ENCODE measurements around the gene TNFRSF13B.
"Not testable (repeated sequence)": the region's sequence is repeated elsewhere in the genome, so short reads cannot be mapped to it uniquely, and the experiment has no call there.

TNFRSF13B gene

DNA sequence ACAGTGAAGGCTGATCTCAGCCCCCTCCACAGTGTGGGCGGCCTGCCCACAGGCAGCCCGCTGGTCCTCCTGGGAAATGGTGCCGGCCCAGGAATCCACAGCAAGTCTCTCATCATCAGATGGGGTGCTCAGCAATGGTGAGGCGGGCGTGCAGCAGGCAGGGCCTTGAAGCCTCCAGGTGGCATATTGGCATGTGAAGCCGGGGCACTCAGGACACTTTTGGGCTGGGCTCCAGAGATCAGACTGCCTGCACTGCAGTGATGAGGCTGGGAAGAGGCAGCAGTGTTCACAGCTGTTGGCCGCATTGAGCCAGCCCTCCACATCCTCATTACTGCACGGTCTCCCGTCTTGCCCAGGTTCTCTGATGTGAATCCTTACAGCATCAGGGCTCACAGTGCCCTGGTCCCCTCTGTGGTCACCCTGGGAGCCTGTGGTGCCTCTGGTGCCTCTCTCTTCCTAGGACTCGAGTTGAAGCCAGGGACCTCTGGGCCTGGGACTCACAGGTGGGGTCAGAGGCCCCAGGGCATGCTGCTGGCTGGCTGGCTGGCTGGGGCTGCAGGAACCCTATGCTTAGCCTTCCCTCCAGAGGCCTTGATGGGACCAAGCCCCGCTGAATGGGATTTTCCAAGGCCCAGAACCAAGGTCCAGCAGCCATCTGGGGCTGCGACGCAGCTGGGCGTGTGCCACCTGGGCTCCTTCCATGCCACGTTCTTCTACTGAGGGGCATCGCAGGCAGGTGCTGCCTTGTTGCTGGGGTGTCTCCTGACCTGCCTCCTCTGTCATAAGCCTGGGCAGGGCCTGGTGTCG lies 48.6 kb downstream of the TNFRSF13B start:
- in situ Hi-C loops (cut with HindIII; ENCODE audit: low pct_ligation_motif_present, low pct_unique_long_range_greater_than_20kb, low sequenced_read_pairs) = no loop called here
- no peak for DNase-seq

DNA sequence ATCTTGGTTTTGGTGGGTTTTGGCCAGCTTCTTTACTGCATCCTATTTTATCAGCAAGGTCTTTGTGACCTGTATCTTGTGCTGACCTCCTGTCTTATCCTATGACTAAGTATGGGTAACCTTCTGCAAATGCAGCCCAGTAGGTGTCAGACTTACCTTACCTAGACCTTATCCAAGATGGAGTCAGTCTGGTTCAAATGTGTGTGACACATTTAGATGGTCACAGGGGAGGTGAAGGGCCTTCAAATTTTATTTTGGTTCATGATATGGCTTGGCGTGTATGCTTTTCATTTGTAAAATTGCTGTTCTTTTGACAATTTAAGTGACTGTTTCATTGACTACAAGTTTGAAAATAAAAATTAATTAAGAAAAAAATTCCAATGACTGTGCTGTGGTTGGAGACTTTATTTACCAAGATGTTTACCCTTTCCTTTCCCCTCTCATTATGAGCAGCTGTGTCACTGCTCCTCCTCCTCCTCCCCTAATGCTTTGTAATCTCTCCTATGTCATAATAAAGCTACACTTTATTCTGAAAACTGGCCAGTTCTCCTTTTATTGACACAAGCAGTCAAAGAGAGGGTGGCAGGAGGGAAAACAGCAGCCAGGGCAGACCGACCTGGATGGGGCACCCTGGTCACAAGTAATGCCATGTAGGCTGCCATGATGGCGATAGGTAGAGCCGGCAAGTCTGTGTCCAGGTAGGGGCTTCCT lies 49.4 kb downstream of the TNFRSF13B start:
- in situ Hi-C loops (cut with HindIII; ENCODE audit: low pct_ligation_motif_present, low pct_unique_long_range_greater_than_20kb, low sequenced_read_pairs) = no loop called here
- DNase-seq = peak; percentile 23

DNA sequence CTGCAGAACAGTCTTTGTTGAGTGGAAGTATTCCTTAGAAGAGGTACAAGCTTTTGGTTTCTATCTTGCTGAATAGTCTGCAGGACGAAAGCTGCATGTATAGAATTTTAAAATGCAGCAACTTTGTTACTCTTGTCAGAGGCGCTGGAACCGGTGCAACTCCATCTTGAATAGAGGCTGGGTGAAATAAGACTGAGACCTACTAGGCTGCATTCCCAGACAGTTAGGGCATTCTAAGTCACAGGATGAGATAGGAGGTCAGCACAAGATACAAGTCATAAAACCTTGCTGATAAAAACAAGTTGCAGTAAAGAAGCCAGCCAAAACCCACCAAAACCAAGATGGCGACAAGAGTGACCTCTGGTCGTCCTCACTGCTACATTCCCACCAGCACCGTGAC lies 50.5 kb downstream of the TNFRSF13B start:
- DNase-seq; in situ Hi-C loops (cut with HindIII; ENCODE audit: low pct_ligation_motif_present, low pct_unique_long_range_greater_than_20kb, low sequenced_read_pairs): not testable (repeated sequence)

DNA sequence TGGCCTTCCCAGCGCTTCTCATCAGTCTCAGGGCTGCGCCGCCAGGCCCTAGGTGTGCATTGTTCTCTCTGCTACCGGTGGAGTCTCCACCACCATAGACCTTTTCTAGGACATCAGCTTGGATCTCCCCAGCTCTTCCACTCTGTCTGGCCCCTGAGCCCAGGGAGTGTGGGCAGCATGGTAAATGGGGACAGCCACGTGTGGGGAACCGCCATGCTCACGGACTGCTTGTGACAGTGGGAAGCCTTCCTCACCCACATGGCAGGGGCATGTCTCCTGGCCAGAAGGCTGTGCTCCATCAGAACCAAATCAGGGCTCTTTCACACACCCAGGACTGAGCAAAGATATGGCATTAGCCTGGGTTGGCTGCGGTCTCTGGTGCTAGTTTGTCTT lies 51.3 kb downstream of the TNFRSF13B start:
- DNase-seq = no peak
- in situ Hi-C loops (cut with HindIII; ENCODE audit: low pct_ligation_motif_present, low pct_unique_long_range_greater_than_20kb, low sequenced_read_pairs) = no loop called here

DNA sequence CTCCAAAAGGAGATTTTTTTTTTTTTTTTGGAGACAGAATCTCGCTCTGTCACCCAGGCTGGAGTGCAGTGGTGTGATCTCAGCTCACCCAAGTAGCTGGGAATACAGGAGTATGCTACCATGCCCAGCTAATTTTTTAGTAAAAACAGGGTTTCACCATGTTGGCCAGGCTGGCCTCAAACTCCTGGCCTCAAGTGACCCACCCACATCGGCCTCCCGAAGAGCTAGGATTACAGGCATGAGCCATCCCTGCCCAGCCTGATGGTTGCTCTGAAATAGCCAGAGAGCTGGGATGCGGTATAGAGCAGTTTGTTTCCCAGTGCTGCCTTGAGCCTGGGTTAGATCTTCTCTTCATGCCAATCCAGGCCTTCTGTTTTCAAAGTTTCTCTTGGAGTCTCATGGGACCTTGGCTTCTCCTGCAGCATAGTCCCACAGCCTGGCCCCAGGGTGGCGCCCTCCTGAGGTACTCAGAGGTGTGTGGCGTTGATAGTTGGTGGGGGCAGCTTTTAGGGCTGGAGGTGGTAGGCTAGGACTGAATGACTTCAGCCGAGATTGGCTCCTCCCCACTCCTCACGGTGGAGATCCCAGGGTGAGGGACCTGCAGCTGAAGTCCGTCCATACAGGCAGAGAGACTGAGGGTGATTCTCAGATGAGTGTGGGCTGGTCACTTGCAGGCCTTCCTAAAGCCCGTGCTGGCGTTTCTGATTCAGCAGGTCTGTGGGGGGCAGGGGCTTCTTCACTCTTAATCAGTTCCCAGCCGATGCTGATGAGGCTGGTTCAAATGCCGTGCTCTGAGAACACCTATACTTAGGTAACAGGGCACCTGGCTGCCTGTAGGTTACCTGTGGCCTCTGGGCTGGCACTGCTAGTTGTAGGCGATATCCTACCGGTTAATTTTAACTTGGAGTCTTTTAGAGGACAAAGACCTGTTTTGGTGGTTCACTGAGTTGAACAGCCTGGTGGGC lies 52.0 kb downstream of the TNFRSF13B start:
- in situ Hi-C loops (cut with HindIII; ENCODE audit: low pct_ligation_motif_present, low pct_unique_long_range_greater_than_20kb, low sequenced_read_pairs) = no loop called here
- DNase-seq = no peak

DNA sequence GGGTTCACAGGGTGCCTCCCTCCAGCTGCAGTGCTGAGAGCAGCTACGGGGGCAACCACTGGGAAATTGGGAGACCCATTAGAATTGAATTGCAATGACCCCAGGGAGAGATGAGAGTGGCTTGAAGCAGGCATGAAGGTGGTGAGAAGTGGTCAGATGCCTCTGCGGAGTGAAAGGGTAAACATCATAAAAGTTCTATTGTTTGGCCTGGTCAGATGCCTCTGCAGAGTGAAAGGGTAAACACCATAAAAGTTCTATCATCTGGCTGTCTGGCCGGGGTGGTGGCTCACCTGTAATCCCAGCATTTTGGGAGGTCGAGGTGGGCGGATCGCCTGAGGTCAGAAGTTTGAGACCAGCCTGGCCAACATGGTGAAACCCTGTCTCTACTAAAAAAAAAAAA lies 53.5 kb downstream of the TNFRSF13B start:
- in situ Hi-C loops (cut with HindIII; ENCODE audit: low pct_ligation_motif_present, low pct_unique_long_range_greater_than_20kb, low sequenced_read_pairs) = no loop called here
- no peak for DNase-seq

DNA sequence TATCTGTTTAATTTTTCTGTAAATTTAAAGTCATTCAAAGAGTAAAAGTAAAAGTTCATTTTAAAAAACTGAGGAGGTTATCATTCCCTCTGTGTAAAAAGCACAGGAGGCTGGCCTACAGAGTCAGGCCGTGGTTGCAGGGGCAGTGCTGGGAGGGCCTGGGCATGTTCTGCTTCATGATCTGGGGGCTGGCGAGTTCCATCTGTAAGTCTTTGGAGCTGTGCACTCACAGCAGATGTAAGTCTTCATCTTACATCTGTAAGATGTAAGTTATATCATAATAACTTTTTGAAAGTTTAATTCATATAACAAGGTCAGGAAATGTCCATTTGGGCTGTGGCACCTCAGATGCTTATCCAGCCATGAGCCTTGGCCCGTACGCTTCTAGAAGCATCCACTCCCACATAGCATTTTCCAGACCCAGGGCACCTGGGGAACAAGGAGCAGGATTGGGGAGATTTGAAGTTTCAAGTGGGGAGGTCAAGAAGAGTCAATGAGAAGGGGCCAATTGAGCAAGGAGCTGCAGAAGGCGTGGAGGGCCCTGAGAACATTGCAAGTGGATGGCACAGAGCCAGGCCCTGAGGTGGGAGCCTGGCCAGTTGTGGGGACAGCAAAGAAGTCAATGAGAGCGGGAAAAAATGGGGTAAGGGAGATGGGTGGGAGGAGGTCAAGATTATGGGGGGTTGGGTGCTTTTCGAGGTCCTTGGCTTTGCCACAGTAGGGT lies 54.1 kb downstream of the TNFRSF13B start:
- in situ Hi-C loops (cut with HindIII; ENCODE audit: low pct_ligation_motif_present, low pct_unique_long_range_greater_than_20kb, low sequenced_read_pairs) = no loop called here
- no peak for DNase-seq

DNA sequence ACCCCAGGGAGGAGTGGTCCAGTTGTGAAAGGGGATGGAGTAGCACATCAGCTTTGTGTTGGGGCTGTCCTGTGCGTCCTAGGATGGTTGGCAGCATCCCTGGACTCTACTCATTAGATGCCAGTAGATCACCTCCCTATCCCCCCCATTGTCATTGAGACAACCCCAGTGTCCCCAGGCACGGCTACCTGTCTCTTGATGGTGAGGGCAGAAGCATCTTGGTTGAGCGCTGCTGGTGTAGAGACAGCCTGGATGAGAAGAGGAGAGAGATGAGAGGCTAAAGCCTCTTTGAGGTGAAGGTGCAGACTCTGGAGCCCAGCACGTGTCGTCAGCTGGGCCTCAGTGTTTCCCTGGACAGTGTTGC lies 55.4 kb downstream of the TNFRSF13B start:
- no peak for DNase-seq
- in situ Hi-C loops (cut with HindIII; ENCODE audit: low pct_ligation_motif_present, low pct_unique_long_range_greater_than_20kb, low sequenced_read_pairs) = no loop called here

DNA sequence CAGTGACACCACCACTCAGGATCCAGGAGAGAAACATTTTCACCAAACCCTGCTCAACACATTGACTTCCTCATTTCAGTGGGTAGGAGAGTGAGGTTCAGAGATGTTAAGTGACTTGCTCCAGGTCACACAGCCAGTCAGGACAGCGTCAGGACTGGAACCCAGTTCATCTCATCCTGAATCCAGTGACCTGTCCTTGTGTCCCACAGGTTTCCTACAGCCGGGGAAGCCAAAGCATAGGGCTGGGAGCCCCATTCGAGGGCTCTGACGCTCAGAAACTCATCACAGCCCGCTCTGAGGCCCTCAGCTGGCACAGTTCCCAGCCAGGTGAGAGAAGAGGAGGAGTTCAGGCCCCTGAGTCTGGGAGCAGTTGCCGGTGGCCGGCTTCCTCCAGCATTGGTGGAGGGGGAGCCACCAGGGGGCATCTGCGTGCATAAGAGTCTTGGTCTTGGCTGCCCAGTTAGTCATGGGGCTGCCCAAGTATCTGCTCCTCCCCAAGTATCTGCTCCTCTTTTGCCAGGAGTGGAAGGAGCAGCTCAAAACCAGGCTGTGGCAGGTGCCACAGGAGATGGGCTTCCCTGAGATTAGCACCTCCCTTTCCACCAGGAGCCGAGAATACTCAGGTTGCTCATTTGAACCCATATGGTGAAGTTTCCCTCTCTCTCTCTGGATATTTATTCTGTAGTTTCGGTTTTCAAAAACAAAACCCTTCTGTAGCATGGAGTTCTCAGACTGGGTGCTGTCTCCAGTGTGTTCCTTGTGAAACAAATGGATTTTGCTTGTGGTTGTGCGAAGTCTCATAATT lies 56.0 kb downstream of the TNFRSF13B start:
- DNase-seq = peak; percentile 65
- in situ Hi-C loops (cut with HindIII; ENCODE audit: low pct_ligation_motif_present, low pct_unique_long_range_greater_than_20kb, low sequenced_read_pairs) = no loop called here

DNA sequence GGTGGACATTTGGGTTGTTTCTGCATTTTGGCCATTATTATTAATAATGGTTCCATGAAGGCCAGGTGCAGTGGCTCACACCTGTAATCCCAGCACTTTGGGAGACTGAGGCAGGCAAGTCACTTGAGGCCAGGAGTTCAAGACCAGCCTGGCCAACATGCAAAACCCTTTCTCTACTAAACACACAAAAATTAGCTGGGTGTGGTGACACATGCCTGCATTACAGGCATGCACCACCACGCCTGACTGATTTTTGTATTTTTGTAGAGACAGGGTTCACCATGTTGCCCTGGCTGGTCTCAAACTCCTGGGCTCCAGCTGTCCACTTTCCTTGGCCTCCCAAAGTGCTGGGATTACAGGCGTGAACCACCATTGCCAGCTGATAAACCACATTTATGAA lies 58.5 kb downstream of the TNFRSF13B start:
- in situ Hi-C loops (cut with HindIII; ENCODE audit: low pct_ligation_motif_present, low pct_unique_long_range_greater_than_20kb, low sequenced_read_pairs) = no loop called here
- no peak for DNase-seq

DNA sequence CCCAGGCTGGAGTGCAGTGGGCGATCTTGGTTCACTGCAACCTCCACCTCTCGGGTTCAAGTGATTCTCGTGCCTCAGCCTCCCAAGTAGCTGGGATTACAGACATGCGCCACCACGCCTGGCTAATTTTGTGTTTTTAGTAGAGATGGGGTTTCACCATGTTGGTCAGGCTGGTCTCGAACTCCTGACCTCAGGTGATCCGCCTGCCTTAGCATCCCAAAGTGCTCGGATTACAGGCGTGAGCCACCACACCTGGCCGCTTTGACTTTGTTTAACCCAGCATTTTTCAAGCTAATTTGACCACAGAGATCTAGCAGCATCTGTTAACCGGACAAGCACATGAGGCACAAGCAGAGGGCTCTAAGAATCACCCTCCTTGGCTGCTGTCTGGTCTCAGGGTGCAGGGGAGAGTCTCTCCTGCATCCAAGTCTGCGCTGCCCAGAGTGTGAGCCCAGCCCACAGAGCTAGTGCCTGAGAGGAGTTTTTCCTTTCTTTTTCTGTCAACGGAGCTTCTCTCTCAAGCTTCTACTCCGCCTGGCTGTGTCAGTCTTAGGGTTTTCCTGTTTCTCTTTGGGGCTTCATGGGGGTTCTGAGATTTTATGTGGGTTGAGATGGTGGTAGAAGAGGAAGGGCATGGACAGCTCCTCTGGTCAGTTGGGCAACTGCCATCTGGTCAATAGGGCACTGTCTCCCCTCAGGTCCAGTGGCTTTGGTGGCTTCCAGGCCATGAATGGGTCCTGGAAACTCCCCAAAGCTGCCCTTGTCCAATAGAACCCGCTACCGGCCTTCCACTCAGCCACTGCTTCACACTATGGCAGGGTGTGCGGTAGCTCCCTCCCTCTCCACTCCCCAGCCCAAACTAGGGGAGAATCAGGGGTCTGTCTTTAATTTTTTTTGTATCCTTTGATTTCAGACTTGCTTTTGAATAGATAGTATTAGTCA lies 59.6 kb downstream of the TNFRSF13B start:
- in situ Hi-C loops (cut with HindIII; ENCODE audit: low pct_ligation_motif_present, low pct_unique_long_range_greater_than_20kb, low sequenced_read_pairs) = no loop called here
- no peak for DNase-seq

DNA sequence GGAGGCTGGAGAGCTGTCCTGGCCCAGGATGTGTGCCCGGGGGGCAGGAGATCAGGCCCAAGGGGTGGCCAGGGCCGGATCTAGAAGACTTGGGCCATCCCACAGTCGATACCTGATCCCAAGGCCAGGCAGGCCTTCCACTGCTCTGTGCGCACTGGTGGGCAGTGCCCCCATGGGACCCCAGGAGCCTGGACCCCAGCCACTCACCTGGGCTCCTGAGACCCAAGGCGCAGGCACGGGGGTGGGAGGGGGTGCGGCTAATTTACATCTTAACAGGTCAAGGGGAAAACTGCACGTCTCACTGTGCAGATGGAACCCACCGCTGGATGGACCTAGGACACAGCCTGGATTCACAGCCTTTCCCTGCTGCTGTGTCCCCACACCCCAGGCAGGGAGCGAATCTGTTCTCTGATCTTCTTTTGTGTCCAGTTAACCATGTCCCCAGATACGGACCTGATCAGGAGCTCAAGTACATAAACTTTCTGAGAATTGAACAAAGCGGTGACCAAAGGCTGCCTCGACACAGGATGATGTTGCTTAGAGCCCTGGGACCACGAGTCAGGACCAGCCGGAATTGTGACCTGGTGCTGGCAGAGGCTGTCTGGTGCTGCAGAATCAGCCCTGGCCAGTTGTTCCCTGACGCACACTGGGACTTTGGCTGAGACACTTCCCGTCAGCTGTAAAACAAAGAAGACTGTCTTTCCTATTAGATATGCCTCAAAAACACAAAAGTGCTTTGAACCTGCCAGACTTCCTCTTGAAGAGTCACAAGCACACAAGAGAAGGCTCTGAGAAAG lies 60.6 kb downstream of the TNFRSF13B start:
- no peak for DNase-seq
- in situ Hi-C loops (cut with HindIII; ENCODE audit: low pct_ligation_motif_present, low pct_unique_long_range_greater_than_20kb, low sequenced_read_pairs) = no loop called here

DNA sequence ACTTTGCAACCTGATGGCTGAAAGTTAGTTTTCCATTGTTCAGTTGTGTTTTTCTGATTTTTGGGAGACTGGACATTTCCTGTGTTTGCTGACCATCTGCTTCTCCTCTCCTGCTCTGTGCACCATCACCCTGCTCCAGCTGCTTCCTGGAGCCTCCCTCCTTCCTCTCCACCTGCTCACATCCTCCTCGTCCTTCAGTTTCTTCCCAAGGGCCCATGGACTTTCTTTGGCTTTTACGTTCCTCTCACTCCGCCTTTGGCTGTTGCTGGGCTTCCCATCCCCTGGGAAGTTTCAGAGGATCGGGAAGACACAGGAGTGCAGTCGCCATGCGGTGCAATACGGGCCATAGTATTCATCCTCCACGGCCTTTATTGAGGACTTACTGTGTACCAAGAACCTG lies 61.6 kb downstream of the TNFRSF13B start:
- in situ Hi-C loops (cut with HindIII; ENCODE audit: low pct_ligation_motif_present, low pct_unique_long_range_greater_than_20kb, low sequenced_read_pairs) = no loop called here
- DNase-seq = no peak

DNA sequence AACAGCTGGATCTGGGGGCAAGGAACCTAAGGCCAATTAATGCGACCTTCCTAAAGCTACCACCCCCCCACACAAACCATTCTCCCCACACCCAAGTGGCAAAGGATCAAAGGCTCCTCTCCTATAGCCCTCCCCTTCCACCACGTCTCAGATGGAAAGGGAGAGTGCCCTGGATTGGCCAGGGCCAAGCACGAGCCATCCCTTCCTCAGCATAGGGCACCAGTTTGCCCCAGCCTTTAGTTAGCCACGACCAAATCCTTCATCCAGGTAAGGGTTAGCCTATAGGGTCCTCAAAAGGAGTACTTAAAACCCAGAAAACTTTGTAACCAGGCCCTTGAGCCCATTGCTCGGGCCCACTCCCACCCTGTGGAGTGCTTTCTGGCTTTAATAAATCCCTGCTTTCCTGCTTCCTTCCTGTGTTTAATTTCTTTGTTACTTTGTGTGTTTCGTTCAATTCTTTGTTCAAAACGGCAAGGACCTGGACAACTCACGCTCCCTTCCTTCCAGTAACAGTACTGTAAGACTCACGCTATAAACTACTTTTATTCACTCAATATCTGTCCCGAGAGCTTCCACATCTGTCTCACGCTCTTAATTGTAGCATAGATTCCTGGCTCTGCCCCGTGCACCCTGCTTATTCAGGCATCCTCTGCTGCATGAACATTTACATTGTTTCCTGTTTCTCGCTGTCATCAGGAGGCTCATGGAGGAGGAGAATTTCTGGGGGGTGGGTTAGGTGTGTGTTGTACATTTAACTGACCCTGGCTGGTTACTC lies 62.3 kb downstream of the TNFRSF13B start:
- in situ Hi-C loops (cut with HindIII; ENCODE audit: low pct_ligation_motif_present, low pct_unique_long_range_greater_than_20kb, low sequenced_read_pairs) = no loop called here
- DNase-seq = no peak

DNA sequence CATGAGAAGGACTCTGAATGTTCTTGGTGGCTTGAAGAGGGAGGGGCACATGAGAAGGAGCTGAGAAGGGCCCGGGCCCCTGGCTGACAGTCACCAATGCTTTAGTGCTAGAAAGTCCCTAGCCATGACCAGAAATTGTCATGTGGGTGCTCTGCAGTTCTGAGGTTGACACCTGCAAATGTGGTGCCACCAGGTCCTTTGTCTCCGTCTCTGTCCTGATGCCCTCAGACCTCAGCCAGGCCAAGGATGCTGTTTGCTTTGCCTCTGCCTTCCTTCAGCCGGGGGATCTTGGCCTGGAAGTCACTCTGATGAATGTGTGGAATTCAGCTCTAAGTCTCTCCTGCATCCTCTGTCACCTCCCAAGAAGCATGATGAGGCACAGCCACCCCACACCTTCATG lies 63.6 kb downstream of the TNFRSF13B start:
- in situ Hi-C loops (cut with HindIII; ENCODE audit: low pct_ligation_motif_present, low pct_unique_long_range_greater_than_20kb, low sequenced_read_pairs) = no loop called here
- DNase-seq = no peak

All from ACHN (cell line).